NCI-H2029 (cell line): ENCODE results near the gene OGDH.
"Not testable (repeated sequence)": the region's sequence is repeated elsewhere in the genome, so short reads cannot be mapped to it uniquely, and the experiment has no call there.

Source experiments
- DNase-seq: peaks from one replicate; lab custom pipeline; 2025; lab: John Stamatoyannopoulos, UW

OGDH gene

DNA sequence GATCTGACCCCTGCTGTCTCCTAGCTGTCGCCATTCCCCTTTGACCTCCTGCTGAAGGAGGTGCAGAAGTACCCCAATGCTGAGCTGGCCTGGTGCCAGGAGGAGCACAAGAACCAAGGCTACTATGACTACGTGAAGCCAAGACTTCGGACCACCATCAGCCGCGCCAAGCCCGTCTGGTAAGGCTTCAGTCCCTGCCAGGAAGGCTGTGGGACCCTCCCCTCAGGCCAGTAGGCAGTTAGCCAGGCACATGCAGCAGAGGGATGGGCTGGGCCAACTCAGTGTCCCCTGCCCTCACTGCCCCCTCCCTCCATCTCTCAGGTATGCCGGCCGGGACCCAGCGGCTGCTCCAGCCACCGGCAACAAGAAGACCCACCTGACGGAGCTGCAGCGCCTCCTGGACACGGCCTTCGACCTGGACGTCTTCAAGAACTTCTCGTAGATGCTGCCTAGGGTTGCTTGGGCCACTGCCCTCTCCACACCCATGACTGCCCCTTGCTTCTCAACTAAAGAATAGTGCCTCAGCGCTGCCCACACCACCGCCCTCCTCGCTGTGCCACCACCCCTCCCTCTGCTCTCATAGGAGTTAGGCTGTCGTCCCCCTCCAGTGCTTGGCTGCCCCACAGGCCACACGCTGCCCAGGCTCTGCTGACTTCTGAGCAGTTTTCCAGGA is 101.3 kb downstream of the OGDH start:
- DNase-seq = no peak

DNA sequence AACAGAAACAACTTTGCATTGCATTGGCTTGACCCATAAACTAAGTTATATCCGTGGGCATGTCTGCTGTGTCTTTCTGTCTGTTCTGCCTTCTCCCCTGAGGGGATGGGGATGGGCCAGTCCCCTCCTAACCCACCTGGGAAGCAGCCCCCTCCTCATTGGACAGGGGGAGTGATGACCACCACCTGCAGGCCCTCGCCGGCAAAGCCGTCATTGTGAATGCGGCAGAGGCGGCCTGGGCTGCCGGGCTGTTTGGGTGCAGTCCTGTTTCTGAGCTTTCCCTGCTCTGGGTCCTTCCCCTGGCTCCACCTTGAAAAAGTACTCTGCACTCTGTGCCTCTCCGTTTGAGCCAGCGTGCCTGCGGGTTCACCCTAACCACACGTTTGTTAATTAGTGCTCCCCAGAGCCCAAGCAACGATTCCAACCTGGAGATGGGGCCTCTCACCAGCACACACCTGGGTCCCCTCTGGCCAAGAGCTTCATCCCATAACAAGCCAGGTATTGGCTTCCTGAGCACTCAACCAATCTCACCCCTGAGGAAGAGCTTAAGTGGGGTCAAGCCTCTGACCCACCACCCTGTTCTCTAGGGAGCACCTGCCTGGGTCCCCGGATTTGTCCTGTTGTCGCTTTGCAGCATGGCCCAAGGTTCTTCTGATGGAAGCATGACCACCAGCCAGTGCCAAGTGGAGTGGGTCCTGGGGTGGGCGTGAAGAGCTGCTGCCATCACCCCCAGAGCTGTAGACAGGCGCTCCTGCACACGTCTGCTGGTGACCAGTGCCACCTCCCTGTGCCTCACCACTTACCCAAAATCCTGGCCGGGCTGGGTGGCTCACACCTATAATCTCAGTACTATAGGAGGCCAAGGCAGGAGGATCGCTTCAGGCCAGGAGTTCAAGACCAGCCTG is 102.8 kb downstream of the OGDH start:
- no peak for DNase-seq

DNA sequence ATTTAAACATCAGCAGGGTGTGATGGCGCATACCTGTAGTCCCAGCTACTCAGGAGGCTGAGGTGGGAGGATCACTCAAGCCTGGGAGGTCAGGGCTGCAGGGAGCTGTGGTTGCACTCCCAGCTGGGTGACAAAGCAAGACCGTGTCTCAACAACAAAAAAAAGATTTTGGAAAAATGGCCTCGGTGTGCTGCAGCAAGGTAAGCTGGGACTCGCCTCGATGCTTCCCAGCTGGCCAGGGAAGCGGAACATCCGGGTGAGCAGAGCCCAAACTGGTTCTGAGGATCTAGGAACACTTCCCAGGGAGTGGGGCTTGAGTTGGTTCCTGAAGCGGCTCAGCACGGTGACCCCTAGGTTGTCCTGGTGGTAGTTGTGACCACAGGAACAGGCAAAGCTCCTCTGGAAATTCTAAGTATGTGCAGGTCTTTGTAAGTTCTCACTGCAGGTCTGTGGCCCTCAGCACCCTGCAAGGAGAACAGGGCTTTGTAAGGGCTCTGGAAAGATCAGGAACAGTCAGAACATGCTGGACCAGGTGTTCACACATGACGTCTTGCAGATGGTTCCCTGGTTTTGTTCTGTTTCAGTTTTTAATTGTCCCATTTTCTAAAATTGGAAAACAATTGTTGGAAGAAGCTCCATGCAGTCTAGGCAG is 103.6 kb downstream of the OGDH start:
- DNase-seq = no peak

DNA sequence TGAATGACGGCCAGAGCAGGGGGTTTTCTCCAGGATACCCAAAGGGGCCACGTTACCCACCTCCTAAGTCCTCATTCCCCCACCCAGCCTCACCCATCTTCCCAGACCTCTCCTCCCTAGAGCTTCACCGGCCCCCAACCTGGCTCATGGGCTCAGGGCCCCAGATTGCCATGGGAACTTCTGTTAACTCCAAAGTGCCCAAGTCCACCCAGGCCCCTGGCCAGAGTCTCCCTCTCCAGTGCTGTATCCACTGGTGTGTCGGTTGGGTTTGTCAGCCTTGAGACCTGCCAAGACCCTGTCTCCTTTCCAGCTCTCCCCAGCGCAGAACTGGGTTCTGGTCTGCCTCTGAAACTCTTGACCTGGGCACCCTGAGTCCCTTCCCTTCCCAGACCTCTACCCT is 105.1 kb downstream of the OGDH start:
- DNase-seq = no peak

DNA sequence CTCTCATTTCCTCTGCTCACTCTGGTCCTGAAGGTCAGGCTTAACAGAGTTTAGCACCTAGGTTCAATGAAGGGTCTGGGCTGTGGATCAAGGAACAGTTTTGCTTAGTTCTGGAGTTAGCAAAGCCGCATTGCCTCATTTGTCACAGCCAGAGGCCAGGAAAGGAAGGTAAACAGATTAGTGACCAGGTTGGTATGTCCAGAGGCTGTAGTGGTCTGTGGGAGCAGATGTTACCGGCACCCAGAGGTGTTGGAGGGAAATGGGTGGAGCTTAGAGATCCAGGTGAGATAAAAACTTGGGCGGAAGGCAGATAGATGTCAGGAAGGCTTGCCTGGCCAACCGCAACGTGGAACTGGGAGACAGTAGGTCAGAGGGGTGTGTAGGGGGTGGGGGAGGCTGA is 105.6 kb downstream of the OGDH start:
- peak; percentile 5 for DNase-seq

DNA sequence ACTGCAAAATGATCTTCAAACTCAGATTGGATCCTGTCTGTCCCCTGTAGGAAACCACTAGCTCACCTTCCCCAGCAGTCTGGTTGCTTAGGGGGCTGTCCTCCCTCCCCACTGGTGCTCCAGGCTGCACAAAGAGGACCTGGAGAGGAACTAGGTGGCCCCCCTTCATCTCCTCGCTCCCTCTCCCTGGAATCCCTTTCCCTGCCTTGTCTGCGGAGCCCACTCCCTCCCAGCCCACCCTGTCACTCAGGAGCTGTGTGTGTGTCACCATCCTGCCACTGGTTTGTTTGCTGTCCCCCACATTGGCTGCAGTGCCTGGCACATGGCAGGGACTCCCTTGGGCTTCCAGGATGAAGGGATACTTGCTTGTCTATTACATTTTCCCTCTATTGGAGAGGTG is 106.7 kb downstream of the OGDH start:
- DNase-seq = no peak

DNA sequence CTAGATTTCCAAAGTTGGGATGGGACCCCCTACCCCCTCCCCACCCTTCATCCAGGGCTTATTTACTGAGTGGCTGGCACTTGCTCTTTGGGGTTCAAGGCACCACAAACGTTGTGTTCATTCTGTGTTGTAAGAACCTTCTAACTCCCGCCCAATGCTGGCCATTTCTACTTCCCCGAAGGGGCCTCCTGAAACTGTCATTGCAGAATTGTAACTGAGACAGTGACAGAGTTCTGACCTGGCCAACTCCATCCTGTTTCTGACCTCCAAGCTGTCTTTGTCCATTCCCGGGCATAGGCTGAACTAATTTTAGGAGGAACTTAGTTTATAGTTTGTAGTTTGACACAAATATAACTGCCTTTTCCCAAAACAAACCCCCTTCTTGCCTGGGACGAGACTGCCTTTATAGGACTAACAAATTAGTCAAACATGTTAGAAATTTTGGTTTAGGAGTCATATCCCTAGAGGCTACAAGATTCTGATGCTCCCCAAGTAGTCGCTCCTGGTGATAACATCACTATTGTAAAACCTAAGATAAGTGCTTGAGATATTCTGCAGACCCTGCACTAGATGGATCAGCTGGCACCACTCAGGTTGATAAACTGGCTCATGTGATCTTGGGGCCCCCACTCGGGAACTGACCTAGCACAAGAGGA is 107.4 kb downstream of the OGDH start:
- no peak for DNase-seq

DNA sequence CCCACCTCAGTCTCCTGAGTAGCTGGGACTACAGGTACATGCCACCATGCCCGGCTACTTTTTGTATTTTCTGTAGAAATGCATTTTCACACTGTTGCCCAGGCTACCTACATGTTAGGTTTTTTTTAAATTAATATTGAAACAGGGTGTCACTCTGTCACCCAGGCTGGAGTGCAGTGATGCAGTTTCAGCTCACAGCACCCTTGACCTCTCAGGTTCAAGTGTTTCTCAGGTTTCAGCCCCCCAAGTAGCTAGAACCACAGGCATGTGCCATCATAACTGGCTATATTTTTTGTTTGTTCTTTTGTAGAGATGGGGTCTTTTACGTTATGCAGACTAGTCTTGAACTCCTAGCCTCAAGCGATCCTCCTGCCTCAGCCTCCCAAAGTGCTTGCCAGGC is 109.8 kb downstream of the OGDH start:
- DNase-seq = no peak

DNA sequence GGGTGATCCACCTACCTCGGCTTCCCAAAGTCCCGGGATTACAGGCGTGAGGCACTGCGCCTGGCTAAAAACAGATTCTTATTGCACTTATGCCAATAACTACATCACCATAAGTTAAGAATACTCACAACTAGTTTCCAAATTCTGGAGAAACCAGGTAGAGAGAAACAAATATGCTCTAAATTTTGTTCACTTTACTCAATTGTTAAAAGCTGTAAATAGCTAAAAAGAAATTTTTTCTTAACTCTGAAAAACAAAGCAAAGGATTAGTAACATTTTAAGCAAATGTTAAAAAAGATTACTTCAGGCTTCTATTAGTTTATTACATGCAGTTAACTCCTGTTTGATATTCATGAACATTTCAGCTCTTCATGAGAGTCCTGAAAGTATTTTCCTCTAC is 113.9 kb downstream of the OGDH start:
- no peak for DNase-seq

DNA sequence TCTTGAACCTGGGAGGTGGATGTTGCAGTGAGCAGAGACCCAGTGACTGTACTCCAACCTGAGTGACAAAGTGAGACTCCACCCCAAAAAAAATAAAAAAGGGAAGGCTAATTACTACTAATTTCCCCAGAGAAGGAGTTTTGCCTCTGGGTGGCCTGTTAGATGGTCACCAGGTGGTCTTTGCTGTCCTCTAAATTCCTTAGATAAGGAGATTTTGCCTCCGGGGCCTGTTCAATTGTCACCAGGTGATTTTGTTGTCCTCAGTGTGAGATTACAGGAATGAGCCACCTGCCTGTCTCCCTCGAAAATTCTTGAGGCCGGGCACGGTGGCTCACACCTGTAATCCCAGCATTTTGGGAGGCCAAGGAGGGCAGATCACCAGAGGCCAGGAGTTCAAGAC is 117.8 kb downstream of the OGDH start:
- DNase-seq = no peak

DNA sequence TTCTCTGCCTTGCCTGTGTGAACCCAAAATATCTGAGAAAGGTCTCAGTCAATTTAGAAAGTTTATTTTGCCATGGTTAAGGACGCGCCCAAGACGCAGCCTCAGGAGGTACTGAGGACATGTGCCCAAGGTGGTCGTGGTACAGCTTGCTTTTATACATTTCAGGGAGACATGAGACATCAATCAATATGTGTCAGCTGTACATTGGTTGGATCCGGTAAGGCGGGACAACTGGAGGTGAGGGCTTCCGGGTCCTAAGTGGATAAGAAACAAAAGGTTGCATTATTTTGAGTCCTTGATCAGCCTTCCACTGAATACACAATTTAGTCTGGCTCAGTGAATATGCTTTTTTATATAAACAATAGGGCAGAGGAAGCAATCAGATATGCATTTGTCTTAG is 119.8 kb downstream of the OGDH start:
- not testable (repeated sequence) for DNase-seq

DNA sequence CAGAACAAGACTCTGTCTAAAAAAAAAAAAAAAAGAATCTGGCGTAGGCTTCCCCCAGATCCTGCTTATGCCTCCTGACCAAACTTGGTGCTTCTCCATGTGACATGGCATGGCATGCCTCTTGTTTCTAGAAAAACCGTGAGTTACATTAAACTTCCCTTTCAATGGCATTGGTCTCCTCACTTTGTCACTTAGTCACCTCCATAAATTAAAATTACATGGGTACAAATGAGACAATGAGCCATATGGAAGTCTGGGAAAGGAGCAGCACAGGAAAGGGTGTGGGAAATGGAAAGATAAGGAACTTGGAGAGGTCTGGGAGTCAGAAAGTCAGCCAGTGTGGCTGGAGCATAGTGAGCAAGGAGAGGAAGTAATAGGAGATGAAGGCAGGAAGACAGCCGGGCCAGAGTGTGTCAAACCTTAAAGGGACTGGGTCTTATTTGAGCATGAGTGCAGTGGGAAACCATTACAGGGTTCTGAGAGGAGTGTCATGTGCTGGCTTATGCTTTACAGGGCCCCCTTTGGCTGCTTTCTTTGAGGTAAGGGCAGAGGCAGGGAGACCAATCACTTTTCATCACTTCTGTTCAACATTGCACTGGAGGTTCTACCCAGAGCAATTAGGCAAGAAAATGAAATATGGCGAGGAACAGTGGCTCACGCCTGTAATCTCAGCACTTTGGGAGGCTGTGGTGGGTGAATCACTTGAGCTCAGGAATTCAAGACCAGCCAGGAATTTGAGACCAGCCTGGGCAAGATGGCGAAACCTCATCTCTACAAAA is 120.9 kb downstream of the OGDH start:
- no peak for DNase-seq

DNA sequence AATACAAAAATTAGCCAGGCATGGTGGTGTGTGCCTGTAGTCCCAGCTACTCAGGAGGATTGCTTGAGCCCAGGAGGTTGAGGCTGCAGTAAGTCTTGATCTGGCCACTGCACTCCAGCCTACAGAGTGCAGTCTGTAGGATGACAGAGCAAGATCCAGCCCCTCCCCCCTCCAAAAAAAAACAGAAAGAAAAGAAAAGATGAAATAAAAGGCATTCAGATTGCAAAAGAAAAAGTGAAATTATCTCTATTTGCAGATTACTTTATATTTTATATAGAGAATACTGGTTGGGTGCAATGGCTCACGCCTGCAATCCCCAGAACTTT is 121.5 kb downstream of the OGDH start:
- DNase-seq = no peak

DNA sequence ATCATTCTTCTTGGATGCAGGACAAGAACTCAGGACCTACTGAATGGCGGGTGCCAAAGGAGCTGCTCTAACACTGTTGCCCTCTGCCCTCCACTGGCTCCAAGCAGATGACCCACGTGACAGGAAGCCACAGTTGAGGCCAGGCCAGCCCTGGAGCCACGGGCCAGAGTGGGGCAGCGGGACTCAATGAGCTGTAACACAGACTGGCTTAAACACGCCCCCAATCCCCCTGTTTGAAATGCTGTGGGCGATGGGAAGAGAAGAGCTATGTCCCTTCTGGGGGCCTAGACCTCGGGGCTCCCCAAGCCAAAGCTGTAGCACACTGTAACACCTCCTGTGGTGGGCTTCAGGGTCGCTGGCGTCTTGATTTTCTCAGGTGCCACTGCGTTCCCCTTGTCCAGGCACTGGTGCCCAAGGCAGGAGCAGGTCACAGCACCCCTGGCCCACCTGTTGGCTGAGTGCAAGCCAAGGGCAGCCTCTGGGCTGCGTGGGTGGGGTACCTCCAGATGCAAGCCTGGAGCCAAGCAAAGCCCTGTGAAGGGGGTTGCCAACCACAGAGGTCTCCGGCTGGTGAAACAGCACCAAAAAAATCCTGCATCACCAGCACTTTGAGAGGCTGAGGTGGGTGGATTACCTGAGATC is 123.6 kb downstream of the OGDH start:
- DNase-seq = no peak

DNA sequence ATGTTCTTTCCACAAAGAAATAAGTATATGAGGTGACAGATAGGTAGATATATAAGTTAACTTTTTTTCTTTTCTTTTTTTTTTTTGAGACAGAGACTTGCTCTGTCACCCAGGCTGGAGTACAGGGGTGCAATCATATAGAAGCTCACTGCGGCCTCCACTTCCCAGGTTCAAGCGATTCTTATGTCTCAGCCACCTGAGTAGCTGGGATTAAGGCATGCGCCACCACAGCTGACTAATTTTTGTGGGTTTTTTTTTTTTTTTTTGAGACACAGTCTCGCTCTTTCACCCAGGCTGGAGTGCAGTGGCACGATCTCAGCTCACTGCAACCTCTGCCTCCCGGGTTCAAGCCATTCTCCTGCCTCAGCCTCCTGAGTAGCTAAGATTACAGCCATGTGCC is 126.5 kb downstream of the OGDH start:
- DNase-seq = not testable (repeated sequence)

DNA sequence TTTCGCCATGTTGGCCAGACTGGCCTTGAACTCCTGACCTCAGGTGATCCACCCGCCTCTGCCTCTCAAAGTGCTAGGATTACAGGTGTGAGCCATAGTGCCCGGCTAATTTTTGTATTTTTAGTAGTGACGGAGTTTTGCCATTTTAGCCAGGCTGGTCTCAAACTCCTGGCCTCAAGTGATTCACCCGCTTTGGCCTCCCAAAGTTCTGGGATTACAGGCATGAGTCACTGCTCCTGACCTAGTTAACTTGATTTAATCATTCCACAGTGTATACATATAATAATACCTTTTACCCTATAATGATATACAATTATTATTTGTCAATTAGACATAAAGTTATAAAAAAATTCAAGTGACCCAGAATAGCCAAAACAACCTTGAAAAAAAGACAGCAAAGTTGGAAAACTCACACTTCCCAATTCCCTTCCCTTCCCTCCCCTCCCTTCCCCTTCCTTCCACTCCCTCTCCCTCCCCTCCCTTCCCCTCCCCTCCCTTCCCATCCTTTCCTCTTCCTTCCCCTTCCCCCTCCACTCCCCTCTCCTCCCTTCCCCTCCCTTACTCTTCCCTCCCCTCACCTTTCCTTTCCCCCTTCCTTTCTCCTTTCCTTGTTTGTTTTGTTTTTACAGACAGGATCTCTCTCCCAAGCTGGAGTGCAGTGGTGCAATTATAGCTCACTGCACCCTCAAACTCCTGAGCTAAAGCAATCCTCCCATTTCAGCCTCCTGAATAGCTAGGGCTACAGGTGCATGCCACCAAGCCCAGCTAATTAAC is 127.5 kb downstream of the OGDH start:
- no peak for DNase-seq

DNA sequence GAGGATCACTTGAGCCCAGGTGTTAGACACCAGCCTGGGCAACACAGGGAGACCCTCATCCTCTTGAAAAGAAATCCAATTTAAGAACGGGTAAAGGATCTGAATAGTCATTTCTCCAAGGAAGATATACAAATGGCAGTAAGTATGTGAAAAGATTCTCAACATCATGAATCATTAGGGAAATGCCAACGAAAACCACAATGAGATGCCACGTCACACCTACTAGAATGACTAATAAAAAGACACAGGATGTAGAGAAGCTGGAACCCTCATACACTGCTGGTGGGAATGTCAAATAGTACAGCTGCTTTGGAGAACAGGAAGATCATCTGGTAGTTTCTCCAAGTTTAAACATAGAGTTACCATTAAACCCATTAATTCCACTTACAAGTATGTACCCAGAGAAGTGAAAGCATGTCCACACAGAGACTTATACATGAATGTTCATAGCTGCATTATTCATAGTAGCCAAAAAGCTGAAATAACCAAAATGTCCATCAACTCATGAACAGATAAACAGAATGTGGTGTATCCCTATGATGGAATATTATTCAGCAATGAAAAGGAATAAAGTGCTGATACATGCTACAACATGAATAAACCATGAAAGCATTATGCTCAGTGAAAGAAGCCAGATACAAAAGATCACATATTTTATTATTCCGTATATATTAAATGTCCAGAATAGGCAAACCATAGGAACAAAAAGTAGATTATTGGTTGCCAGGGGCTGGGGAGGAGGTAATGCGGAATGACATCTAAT is 129.2 kb downstream of the OGDH start:
- DNase-seq = no peak

DNA sequence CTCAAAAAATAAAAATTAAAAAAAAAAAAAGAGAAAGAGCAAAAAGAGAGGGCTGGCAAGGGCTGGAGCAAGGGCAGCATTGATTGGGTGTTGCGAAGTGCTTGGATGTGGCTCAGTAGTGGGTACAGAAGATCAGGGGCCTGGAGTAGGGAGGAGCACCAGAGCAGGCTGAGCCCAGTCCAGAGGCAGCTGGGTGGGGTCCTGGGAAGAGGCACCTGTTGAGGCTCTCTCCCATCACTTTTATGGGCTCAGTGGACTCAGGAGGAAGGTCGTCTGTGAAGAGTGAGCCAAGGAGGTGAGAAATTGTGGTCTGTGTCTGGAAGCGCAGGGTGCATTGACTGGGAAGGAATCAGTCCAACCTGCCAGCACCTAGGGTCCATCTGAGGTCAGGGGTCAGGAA is 130.5 kb downstream of the OGDH start:
- DNase-seq = no peak

DNA sequence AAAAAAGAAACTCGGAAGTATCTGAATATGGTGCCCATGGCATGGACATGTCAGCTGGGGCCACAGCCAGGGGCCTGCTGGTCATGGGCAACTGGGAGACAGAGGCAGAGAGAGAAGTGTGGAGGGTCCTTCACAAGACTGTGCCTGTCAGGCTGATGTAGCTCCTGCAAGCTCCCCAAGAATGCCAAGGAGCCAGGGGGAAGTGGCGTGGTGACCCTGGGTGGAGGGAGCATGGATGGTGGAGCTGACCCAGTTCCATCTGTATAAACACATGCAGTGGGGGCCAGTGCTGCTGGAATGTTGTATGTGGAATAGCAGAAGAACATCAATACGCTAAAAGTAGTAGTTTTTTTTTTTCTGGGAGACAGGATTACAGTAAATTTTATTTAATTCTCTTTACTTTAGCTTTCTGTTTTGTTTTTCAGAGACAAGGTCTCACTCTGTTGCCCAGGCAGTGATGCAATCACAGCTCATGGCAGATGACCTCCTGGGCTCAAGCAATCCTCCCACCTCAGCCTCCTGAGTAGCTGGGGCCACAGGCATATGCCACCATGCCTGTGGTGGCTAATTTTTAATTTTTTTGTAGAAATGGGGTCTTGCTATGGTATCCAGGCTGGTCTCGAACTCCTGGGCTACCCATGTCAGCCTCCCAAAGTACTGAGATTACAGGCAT is 131.8 kb downstream of the OGDH start:
- DNase-seq = no peak
